T-helper 1 cell treated with Interleukin-12 subunit alpha and Interleukin-12 subunit beta and Interleukin-4 antibody, amounts not matched to agents 30 ng/mL and 1 ng/mL, for 36 hours (primary cell): Measurements from ENCODE around the gene SPAG16. TPM values are rescaled to one million over a fixed set of nuclear protein-coding genes. Genes with fewer than 3 reads are reported as not detected.

Source experiments
- intact Hi-C: fragments of 100-400 bp; cut with micrococcal nuclease; formaldehyde crosslinking; loops from one replicate; pipeline ENCODE4 v1.15.1; 2024
- total RNA-seq: library from RNA; stranded (reverse); gene quantifications from 2 replicates; pipeline ENCODE4 v1.2.3, GENCODE V29; 2022

The SPAG16 gene
- total RNA-seq, 1 donor from 2014 or later, result 6.5 TPM

DNA sequence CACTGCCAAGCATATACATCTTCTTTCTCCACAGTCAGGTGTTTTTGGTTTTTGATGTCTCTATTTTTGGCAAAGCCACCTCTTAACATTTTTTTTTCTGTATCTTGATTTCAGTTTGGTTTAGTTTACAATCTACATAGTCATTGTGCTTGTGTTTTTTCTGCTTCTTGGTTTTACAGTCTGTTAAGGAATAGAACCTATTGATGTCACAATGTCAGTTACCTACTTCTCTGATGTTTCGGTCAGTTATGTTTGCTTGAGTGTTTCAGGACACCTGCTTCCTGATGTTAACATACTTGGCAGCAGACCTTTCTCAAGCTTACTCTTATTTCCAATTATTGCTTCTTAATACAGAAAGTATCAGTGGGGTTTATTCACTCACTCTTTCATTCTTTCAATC, 253.3 kb downstream of the SPAG16 start:
- intact Hi-C loops, result no loop called here

- intact Hi-C loops, result no loop called here
Observed at GRCh38 chr2:213544940-213545339, 260.7 kb downstream of the SPAG16 start.

DNA sequence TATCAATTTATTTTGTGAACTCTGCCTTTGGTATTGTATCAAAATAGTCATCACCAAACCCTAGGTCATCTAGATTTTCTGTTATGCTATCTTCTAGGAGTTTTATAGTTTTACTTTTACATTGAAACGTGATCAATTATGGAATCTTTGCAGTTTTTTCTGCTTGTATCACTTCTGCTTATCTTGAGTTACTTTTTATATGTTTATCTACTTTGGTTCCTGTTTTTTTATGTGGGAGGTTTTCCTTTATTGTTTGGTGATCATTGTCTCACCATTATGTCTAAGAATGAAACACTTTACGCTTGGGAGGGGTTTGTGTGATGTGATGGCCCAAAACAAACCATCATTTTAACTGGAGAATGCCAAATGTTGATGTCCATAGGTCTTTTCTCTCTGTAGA, 261.2 kb downstream of the SPAG16 start:
- intact Hi-C loops, result no loop called here

- intact Hi-C loops, result no loop called here
Observed at GRCh38 chr2:213545964-213546475, 261.8 kb downstream of the SPAG16 start.

- intact Hi-C loops, result no loop called here
Observed at GRCh38 chr2:213551526-213551925, 267.3 kb downstream of the SPAG16 start.

DNA sequence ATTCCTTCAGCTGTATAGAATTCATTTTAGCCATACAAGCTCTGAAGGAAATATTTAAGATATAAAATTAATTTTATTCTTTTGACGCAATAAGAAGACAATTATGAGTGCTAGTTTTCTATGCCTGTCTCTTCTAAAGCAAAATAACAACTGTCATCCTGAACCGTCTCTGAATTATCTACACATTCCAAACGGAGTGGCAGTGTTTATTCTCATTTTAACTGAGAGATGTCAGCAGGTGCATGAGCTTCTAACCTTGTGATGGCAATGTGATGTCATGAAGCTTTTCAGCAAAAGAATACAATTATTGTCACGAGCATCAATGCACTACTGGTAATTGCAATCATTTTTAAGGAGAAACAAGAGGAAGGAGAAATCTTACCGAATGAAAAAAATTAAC, 274.8 kb downstream of the SPAG16 start:
- intact Hi-C loops, result no loop called here

GRCh38 chr2:213561759-213562158, 277.5 kb downstream of the SPAG16 start:
- intact Hi-C loops, result no loop called here

- intact Hi-C loops, result no loop called here
Observed at GRCh38 chr2:213562539-213563180, 278.4 kb downstream of the SPAG16 start.

DNA sequence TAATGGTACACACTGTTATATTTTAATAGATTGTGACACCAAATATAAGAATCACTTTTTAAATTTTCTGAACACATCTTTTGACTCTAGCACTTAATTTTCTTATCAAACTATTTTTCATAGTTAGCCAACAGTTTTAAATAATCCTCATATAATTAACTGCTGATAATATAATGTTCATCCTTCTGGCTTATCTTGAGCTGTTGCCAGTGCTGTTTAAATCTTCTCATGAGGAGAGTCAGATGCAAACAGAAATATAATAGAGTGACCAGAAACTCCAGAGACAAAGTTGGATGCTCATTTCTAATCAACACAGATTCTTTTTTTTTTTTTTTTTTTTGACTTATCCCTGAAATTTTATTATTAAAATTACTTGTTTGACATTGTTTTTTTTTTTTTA, 282.6 kb downstream of the SPAG16 start:
- intact Hi-C loops, result no loop called here

GRCh38 chr2:213609570-213610170, 325.4 kb downstream of the SPAG16 start:
- intact Hi-C loops, result no loop called here

GRCh38 chr2:213627054-213627710, 342.9 kb downstream of the SPAG16 start:
- intact Hi-C loops, result no loop called here

GRCh38 chr2:213627835-213628460, 343.7 kb downstream of the SPAG16 start:
- intact Hi-C loops, result no loop called here

- intact Hi-C loops, result no loop called here
Observed at GRCh38 chr2:213640738-213641425, 356.6 kb downstream of the SPAG16 start.

- intact Hi-C loops, result no loop called here
Observed at GRCh38 chr2:213644926-213645325, 360.7 kb downstream of the SPAG16 start.

DNA sequence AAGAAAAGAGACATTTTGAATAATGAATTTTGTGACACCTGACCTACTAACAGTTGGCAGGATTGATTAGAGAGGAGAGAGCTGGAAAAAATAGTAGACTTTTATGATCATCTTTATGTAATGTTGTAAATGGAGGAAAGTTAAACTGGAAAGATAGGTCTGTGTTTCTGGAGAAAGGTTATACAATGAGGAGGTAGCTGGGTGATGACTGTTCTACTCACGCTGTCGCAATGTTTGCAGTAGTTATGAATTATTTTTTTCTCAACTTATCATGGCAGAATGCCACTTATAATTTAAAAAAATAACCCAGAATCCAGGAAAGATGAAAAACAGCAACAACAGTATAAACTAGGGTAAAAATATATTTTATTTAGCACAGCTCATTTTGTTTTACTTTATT, 364.9 kb downstream of the SPAG16 start:
- intact Hi-C loops, result no loop called here

DNA sequence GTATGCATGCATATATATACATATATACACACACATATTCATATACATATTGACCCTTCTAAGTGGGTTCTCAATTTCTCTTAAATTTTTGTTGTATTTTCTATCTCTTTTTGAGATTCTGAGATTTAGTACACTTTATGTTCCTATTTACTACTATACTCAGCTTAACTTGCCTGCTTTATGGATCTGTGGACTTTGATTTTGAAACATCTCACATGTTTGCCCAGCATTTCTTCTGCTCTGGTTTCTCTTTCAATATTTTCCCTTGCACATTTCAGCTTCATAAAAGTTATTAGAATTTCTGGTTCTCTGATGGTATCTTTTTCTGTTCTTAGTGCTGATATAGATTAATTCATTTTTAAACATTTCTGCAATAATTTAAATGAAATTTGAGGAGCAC, 380.6 kb downstream of the SPAG16 start:
- intact Hi-C loops, result no loop called here

DNA sequence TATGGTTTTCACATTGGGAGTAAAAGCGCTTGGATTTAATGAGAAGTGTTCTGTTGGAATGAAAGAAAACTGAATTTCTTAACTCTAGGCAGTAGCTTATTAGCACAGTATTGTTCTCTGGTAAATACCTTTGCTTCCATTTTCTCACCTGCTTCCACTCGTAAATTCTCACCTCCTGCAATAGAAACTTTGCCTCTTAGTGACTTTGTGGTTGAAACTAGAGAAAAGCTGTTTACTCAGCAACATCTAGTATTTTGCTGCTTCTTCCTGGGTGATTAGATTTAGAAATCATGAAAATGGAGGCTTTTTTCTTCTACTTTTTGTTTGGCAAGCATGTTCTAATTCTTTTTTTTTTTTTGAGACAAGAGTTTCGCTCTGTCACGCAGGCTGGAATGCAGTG, 385.4 kb downstream of the SPAG16 start:
- intact Hi-C loops, result no loop called here

DNA sequence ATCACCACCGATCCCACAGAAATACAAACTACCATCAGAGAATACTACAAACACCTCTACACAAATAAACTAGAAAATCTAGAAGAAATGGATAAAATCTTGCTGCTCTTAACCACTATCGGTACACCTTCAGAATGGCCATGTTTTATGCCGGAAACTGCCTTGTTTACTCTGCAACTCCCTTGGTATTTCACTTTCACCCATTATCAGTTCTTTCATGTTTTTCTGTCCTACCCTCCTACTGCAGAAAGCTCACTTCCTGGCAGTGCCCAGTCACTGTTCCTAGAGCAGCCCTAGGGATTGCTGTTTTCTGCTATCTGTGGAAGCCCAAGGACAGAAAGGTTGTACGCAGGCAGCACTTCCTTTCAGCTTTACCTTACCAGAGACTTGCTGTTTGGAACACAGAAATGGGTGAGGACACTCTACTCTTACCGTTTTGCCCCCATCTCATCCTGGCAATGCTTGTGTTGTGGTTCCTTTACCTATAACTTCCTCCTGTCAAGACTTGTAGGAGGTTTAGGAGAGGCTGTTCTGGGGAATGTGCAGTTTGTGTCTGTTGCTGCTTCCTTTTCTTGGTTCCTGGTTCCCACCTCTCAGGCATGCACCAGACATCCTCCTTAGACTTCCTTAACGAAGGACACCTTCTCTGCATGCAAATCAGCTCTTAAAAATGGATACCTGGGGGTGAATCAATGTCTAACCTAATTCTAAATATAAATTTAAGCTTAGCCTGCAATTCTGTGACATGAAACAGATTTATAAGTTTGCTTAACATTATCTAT, 394.4 kb downstream of the SPAG16 start:
- intact Hi-C loops, result no loop called here

- intact Hi-C loops, result no loop called here
Observed at GRCh38 chr2:213679894-213680293, 395.6 kb downstream of the SPAG16 start.

DNA sequence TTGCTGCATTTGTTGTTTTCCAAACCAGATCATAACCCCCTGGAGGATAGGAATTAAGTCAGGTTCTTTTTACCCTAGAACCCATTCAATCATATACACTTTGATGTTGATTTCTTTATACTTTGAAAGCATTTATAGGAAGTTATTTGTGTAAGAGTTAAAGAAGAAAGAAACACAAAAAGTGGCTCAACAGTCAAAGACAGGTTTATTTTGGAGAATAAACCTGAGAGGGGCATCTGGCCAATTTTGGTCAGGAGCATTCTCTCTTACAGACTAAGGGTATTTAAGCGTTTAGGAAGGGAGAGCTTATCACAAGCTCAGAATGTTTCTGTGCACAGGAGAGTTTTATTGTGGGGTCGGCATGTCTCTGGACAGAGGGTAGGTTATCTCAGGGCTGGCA, 398.0 kb downstream of the SPAG16 start:
- intact Hi-C loops, result no loop called here

DNA sequence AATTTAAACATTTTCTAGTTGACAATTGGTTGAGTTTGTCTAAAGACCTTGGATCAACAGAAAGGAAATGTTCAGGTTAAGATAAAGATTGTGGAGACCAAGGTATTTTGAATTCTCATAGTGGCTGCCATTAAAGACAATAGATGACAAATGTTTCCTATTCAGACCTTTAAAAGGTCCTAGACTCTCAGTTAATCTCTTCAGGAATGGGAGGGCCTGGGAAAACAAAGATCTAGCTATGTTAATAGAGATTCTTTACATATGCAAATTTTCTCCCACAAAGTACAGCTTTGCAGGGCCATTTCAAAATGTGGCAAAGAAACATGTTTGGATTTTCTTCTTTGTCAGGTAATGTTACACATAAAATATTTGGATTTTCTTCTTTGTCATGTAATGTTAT, 403.9 kb downstream of the SPAG16 start:
- intact Hi-C loops, result no loop called here
